Spinal cord (tissue), 10 donors: ENCODE measurements around the gene CD38. TPM values are rescaled to one million over a fixed set of nuclear protein-coding genes. Genes with fewer than 3 reads are reported as not detected.

Experiments
- DNase-seq, 6 donors: peaks; one replicate each; pipeline versions ENCODE4 v3.0.0 to v3.0.0-alpha.2; 2013 to 2015; ENCODE audit warnings: low spot score in 6 of 6, low read depth in 4 of 6
- H3K27ac ChIP-seq: one replicate; pipeline ENCODE4 v1.5.1; 2013; ENCODE audit warnings: low read depth, low read length, control low read depth
- H3K27me3 ChIP-seq: one replicate; pipeline ENCODE4 v1.6.1; 2013; ENCODE audit warnings: low read length; ENCODE audit not compliant: control insufficient read depth, insufficient read depth
- H3K36me3 ChIP-seq: one replicate; pipeline ENCODE4 v1.6.1; 2013; ENCODE audit warnings: low read length; ENCODE audit not compliant: control insufficient read depth, insufficient read depth
- H3K4me1 ChIP-seq: one replicate; pipeline ENCODE4 v1.6.1; 2013; ENCODE audit warnings: low read length; ENCODE audit not compliant: control insufficient read depth, insufficient read depth
- H3K4me3 ChIP-seq: one replicate; pipeline ENCODE4 v1.5.1; 2013; ENCODE audit warnings: low read depth, low read length, control low read depth
- H3K9me3 ChIP-seq: one replicate; pipeline ENCODE4 v1.6.1; 2013; ENCODE audit warnings: low read length; ENCODE audit not compliant: control insufficient read depth, insufficient read depth
- WGBS: methylation state at CpG from one replicate; pipeline ENCODE4 v1.1.5; 2013; ENCODE audit warnings: missing lambda C conversion rate; ENCODE audit not compliant: insufficient coverage; 5-methylcytosine and 5-hydroxymethylcytosine counted together
- polyA plus RNA-seq, 2 donors: library from polyadenylated mRNA; unstranded; fragments of 120-200 nt; gene quantifications; one replicate each; pipeline ENCODE4 v1.2.1, GENCODE V29; 2013; ENCODE audit not compliant: insufficient read length in 2 of 2
- total RNA-seq, 2 donors: library from RNA; depleted of rRNA in 1 of 2; stranded (reverse); fragments of 120-200 nt in 1 of 2; fragments of >200 nt in 1 of 2; gene quantifications; one replicate each; pipeline versions ENCODE4 v1.2.3 to v1.2.4, GENCODE V29; 2013 to 2014
- donor health status: healthy.

CD38 gene
- total and polyA plus RNA-seq, 4 donors, result 3.0 to 8.2 (median 5.1) TPM

GRCh38 chr4:15742083-15742582 lies 36.0 kb upstream of the CD38 start:
- Histone ChIP-seq H3K27me3 (no peaks in the 10 kb centered on the region), H3K4me1 (peaks cover 2% of the 10 kb centered on the region), H3K36me3 (no peaks in the 10 kb centered on the region), H3K4me3 (no peak overlapping the region), H3K27ac (no peak overlapping the region), H3K9me3 (no peaks in the 10 kb centered on the region)
- DNase-seq, result no peak
- 56% methylated on average over 1 of the region's 1 CpG for WGBS

- H3K27me3 ChIP-seq, result no peaks in the 10 kb centered on the region
- WGBS, result 73% methylated on average over 1 of the region's 1 CpG
- no peak for DNase-seq
- no peak overlapping the region for H3K27ac ChIP-seq
- no peaks in the 10 kb centered on the region for H3K36me3 ChIP-seq
- no peaks in the 10 kb centered on the region for H3K9me3 ChIP-seq
- H3K4me1 ChIP-seq, result peaks cover 1% of the 10 kb centered on the region
- H3K4me3 ChIP-seq, result no peak overlapping the region
Observed at GRCh38 chr4:15742637-15743036, 35.5 kb upstream of the CD38 start.

GRCh38 chr4:15744016-15744545 lies 34.0 kb upstream of the CD38 start:
- no peak overlapping the region for H3K27ac ChIP-seq
- WGBS, result 45% methylated on average over 2 of the region's 5 CpGs

GRCh38 chr4:15746110-15746509 lies 32.0 kb upstream of the CD38 start:
- H3K9me3 ChIP-seq, result no peaks in the 10 kb centered on the region
- no peaks in the 10 kb centered on the region for H3K27me3 ChIP-seq
- no peak for DNase-seq
- H3K4me1 ChIP-seq, result no peaks in the 10 kb centered on the region
- no peak overlapping the region for H3K4me3 ChIP-seq
- 100% methylated on average over 1 of the region's 1 CpG for WGBS
- H3K36me3 ChIP-seq, result no peaks in the 10 kb centered on the region
- no peak overlapping the region for H3K27ac ChIP-seq

More at GRCh38 chr4:15744016-15744545, 34.0 kb upstream of the CD38 start:
- H3K36me3 ChIP-seq, result no peaks in the 10 kb centered on the region
- H3K4me3 ChIP-seq, result no peak overlapping the region
- H3K4me1 ChIP-seq, result no peaks in the 10 kb centered on the region
- no peak for DNase-seq
- H3K9me3 ChIP-seq, result no peaks in the 10 kb centered on the region
- no peaks in the 10 kb centered on the region for H3K27me3 ChIP-seq

GRCh38 chr4:15749001-15749400 lies 29.1 kb upstream of the CD38 start:
- H3K4me3 ChIP-seq, result no peak overlapping the region
- no peaks in the 10 kb centered on the region for H3K9me3 ChIP-seq
- no peak for DNase-seq
- H3K27me3 ChIP-seq, result no peaks in the 10 kb centered on the region
- 54% methylated on average over 3 of the region's 6 CpGs for WGBS
- no peak overlapping the region for H3K27ac ChIP-seq
- no peaks in the 10 kb centered on the region for H3K4me1 ChIP-seq
- H3K36me3 ChIP-seq, result no peaks in the 10 kb centered on the region

GRCh38 chr4:15751153-15751552 lies 27.0 kb upstream of the CD38 start:
- WGBS, result no CpG with 5 or more reads among the region's 2 CpGs
- no peak overlapping the region for H3K27ac ChIP-seq
- no peaks in the 10 kb centered on the region for H3K27me3 ChIP-seq
- H3K9me3 ChIP-seq, result no peaks in the 10 kb centered on the region
- H3K4me1 ChIP-seq, result no peaks in the 10 kb centered on the region
- DNase-seq, result no peak
- no peaks in the 10 kb centered on the region for H3K36me3 ChIP-seq
- H3K4me3 ChIP-seq, result no peak overlapping the region

- H3K9me3 ChIP-seq, result no peaks in the 10 kb centered on the region
- no peak overlapping the region for H3K27ac ChIP-seq
- DNase-seq, result no peak
- 80% methylated on average over 1 of the region's 6 CpGs for WGBS
- H3K27me3 ChIP-seq, result no peaks in the 10 kb centered on the region
- no peaks in the 10 kb centered on the region for H3K4me1 ChIP-seq
- no peak overlapping the region for H3K4me3 ChIP-seq
- no peaks in the 10 kb centered on the region for H3K36me3 ChIP-seq
Observed at GRCh38 chr4:15753081-15753480, 25.0 kb upstream of the CD38 start.

- no peak overlapping the region for H3K4me3 ChIP-seq
- H3K27me3 ChIP-seq, result no peaks in the 10 kb centered on the region
- no peak for DNase-seq
- whole genome bisulfite sequencing, result 75% methylated on average over 4 of the region's 4 CpGs
- no peaks in the 10 kb centered on the region for H3K4me1 ChIP-seq
- H3K9me3 ChIP-seq, result no peaks in the 10 kb centered on the region
- H3K36me3 ChIP-seq, result no peaks in the 10 kb centered on the region
- H3K27ac ChIP-seq, result no peak overlapping the region
Observed at GRCh38 chr4:15753786-15754185, 24.3 kb upstream of the CD38 start.

GRCh38 chr4:15754323-15754722 lies 23.8 kb upstream of the CD38 start:
- no peaks in the 10 kb centered on the region for H3K9me3 ChIP-seq
- no peaks in the 10 kb centered on the region for H3K36me3 ChIP-seq
- H3K4me3 ChIP-seq, result no peak overlapping the region
- no peaks in the 10 kb centered on the region for H3K4me1 ChIP-seq
- DNase-seq, result no peak
- H3K27ac ChIP-seq, result no peak overlapping the region
- WGBS, result no CpG with 5 or more reads among the region's 4 CpGs
- no peaks in the 10 kb centered on the region for H3K27me3 ChIP-seq

- WGBS, result no CpG with 5 or more reads among the region's 4 CpGs
- Histone ChIP-seq H3K4me1 (no peaks in the 10 kb centered on the region), H3K36me3 (no peaks in the 10 kb centered on the region), H3K4me3 (no peak overlapping the region), H3K27me3 (no peaks in the 10 kb centered on the region), H3K27ac (no peak overlapping the region), H3K9me3 (no peaks in the 10 kb centered on the region)
- DNase-seq, result no peak
Observed at GRCh38 chr4:15755321-15756155, 22.6 kb upstream of the CD38 start.
